Hematopoietic multipotent progenitor cell (in vitro differentiated cells): ENCODE measurements around the gene PAPPA2. TPM values are rescaled to one million over a fixed set of nuclear protein-coding genes. Genes with fewer than 3 reads are reported as not detected.
"Not testable (repeated sequence)": the region's sequence is repeated elsewhere in the genome, so short reads cannot be mapped to it uniquely, and the experiment has no call there.

ENCODE experiments used
- DNase-seq, 3 donors: peaks; one replicate each; pipeline ENCODE4 v3.0.0-alpha.2; 2011 to 2015; ENCODE audit warnings: low read depth in 2 of 3, low spot score in 2 of 3
- total RNA-seq: library from RNA; depleted of rRNA; stranded (reverse); fragments of >200 nt; gene quantifications from one replicate; pipeline ENCODE4 v1.2.3, GENCODE V29; 2012

PAPPA2 gene
- total RNA-seq, 1 donor, result under 0.01 TPM

- DNase-seq, result no peak
Observed at GRCh38 chr1:176595217-176595616, 132.2 kb downstream of the PAPPA2 start.

- no peak for DNase-seq
Observed at GRCh38 chr1:176601348-176601747, 138.4 kb downstream of the PAPPA2 start.

- no peak for DNase-seq
Observed at GRCh38 chr1:176602388-176603004, 139.5 kb downstream of the PAPPA2 start.

- no peak for DNase-seq
Observed at GRCh38 chr1:176603696-176604095, 140.7 kb downstream of the PAPPA2 start.

- no peak for DNase-seq
Observed at GRCh38 chr1:176604461-176604860, 141.5 kb downstream of the PAPPA2 start.

- DNase-seq, result no peak
Observed at GRCh38 chr1:176605176-176605575, 142.2 kb downstream of the PAPPA2 start.

GRCh38 chr1:176609556-176610408 is 146.8 kb downstream of the PAPPA2 start:
- DNase-seq, result no peak

GRCh38 chr1:176612791-176613190 is 149.8 kb downstream of the PAPPA2 start:
- no peak for DNase-seq

- no peak for DNase-seq
Observed at GRCh38 chr1:176617881-176618280, 154.9 kb downstream of the PAPPA2 start.

GRCh38 chr1:176619261-176619660 is 156.3 kb downstream of the PAPPA2 start:
- no peak for DNase-seq

- no peak for DNase-seq
Observed at GRCh38 chr1:176625365-176625764, 162.4 kb downstream of the PAPPA2 start.

- DNase-seq, result no peak
Observed at GRCh38 chr1:176626572-176627061, 163.6 kb downstream of the PAPPA2 start.

GRCh38 chr1:176628775-176629174 is 165.8 kb downstream of the PAPPA2 start:
- no peak for DNase-seq

- not testable (repeated sequence) for DNase-seq
Observed at GRCh38 chr1:176634733-176635132, 171.8 kb downstream of the PAPPA2 start.

- no peak for DNase-seq
Observed at GRCh38 chr1:176638713-176639526, 175.9 kb downstream of the PAPPA2 start.

- no peak for DNase-seq
Observed at GRCh38 chr1:176643536-176643935, 180.6 kb downstream of the PAPPA2 start.

GRCh38 chr1:176648556-176648955 is 185.6 kb downstream of the PAPPA2 start:
- DNase-seq, result no peak

- DNase-seq, result no peak
Observed at GRCh38 chr1:176656257-176656995, 193.5 kb downstream of the PAPPA2 start.

- no peak for DNase-seq
Observed at GRCh38 chr1:176669782-176670181, 206.8 kb downstream of the PAPPA2 start.

GRCh38 chr1:176670853-176671252 is 207.9 kb downstream of the PAPPA2 start:
- no peak for DNase-seq
